Measurements from ENCODE around the gene PLA2G7. TPM values are rescaled to one million over a fixed set of nuclear protein-coding genes. Genes with fewer than 3 reads are reported as not detected.
"Not testable (repeated sequence)": the region's sequence is repeated elsewhere in the genome, so short reads cannot be mapped to it uniquely, and the experiment has no call there.

PLA2G7 gene
- total RNA-seq, 1 experiment from 2014 or later, result not detected

DNA sequence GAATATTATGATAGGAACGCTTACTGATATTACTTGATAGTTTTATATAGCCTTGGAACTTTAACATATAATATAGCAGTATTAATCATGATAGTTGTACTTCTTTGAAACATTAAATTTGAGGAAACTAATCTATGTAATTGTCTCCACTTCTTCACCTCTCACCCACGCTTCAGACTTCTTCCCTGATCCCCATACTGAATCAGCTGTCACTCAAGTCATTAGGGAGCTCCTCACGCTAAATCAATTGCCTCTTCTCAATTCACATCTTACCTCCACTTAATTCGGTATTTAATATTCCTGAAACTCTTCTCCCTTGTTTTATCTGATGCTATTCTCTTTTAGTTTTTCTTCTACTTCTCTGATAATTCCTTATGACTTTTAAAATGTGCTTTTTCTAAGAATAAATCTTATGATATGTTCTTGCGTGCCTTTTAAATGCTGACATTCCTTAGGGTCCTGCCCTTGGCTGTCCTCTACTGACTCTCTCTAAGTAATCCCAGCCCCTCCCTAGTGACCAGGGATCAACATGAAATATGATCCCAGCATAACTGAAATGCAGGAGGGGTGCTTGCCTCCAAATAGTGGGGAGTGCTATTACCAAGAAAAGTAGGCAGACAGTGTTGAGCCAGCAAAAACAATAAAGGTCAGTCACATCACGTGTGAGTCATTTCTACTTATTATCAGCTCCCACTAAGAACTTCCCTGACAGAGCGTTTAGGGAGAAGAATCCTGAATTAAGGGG lies 21.5 kb upstream of the PLA2G7 start:
- no peaks in the 10 kb centered on the region for H3K9me3 ChIP-seq
- no peaks in the 10 kb centered on the region for H3K36me3 ChIP-seq
- DNase-seq, result no peak
- no peaks in the 10 kb centered on the region for H3K27me3 ChIP-seq
- H3K4me3 ChIP-seq, result no peak overlapping the region

GRCh38 chr6:46755865-46756264 lies 20.7 kb upstream of the PLA2G7 start:
- Histone ChIP-seq H3K36me3 (no peaks in the 10 kb centered on the region), H3K9me3 (no peaks in the 10 kb centered on the region), H3K4me3 (no peak overlapping the region), H3K27me3 (no peaks in the 10 kb centered on the region)
- no peak for DNase-seq

GRCh38 chr6:46751658-46752057 lies 16.5 kb upstream of the PLA2G7 start:
- DNase-seq, result no peak
- Histone ChIP-seq H3K4me3 (no peak overlapping the region), H3K36me3 (no peaks in the 10 kb centered on the region), H3K27me3 (no peaks in the 10 kb centered on the region), H3K9me3 (no peaks in the 10 kb centered on the region)

DNA sequence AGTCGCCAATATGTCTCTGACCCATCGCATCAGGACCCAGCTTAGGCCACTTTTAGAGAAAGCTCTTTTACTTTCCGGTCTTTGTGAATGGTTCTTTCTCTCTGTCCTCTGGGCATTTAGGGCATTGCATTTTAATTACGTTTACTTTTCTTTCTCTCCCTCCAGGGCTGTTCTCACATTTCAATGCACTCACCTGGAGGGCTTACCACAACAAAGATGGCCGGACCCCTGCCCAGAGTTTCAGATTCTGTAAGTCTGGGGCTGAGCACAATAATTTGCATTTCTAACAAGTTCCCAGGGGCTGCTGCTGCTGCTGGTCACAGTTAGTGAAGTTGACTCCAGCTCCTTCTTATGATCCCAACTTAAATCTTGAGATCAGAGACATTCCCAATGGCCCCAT lies 14.6 kb upstream of the PLA2G7 start:
- Histone ChIP-seq H3K27me3 (no peaks in the 10 kb centered on the region), H3K9me3 (no peaks in the 10 kb centered on the region), H3K36me3 (no peaks in the 10 kb centered on the region), H3K4me3 (no peak overlapping the region)
- DNase-seq, result no peak

DNA sequence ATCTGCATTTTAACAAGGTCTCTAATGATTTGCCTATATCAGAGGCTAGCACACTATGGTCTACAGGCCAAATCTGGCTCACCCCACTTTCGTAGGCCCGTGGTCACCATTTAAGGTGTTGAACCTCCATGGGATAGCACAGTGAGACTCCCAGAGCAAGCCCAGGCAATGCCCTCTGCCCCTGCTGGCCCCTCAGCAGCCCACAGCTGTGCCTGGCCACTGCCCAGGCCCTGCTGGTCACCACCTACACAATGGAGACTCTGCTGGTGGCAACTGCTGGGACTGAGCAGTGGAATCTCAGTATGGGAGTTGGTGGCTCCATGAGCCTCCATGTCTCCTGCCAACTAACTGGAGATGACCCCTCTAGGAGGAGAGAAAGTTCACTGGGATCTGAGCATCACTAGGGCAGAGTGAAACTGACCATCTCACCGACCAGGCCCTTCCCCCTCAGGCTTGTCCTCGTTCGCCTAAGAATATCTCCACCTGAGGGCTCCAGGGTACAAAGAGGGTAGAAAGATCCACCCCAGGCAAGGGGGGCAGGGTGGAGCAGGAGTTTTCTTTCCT lies 13.8 kb upstream of the PLA2G7 start:
- no peak overlapping the region for H3K4me3 ChIP-seq
- no peak for DNase-seq

GRCh38 chr6:46746696-46747095 lies 11.5 kb upstream of the PLA2G7 start, which contains the start of gene ANKRD66:
Gene ANKRD66, plus strand, starts transcription at chr6:46746933. Its CDS starts 5,016 bp downstream, at chr6:46751949.
- no peaks in the 10 kb centered on the region for H3K36me3 ChIP-seq
- H3K27me3 ChIP-seq, result no peaks in the 10 kb centered on the region
- no peak for DNase-seq
- H3K9me3 ChIP-seq, result no peaks in the 10 kb centered on the region
- H3K4me3 ChIP-seq, result no peak within 1 kb of the TSS

More for the DNA sequence above, 13.8 kb upstream of the PLA2G7 start:
- H3K9me3 ChIP-seq, result no peaks in the 10 kb centered on the region
- no peaks in the 10 kb centered on the region for H3K27me3 ChIP-seq
- no peaks in the 10 kb centered on the region for H3K36me3 ChIP-seq

DNA sequence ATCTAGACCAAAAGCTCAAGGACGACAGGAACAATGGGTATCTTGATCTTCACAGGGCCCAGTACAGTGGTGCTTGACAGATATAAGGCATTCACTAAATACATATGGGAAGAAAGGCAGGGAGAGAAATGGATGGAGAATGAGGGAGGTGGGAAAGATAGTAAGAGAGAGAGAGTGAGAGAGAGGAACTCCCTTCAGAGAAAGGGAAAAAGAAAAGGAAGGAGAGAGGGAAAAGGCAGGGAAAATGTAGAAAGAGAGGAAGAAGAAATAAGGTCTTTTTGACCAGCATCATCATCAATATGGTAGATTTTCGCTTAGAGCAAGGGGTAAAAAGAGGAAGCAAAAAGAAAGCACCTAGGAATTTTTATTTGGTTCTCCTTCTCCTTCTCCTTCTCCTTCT lies 10.8 kb upstream of the PLA2G7 start:
- no peak for DNase-seq
- Histone ChIP-seq H3K36me3 (no peaks in the 10 kb centered on the region), H3K27me3 (no peaks in the 10 kb centered on the region), H3K4me3 (no peak overlapping the region), H3K9me3 (no peaks in the 10 kb centered on the region)

GRCh38 chr6:46744159-46744725 lies 9.1 kb upstream of the PLA2G7 start:
- not testable (repeated sequence) for DNase-seq, H3K27me3 ChIP-seq

GRCh38 chr6:46743425-46744158 lies 8.4 kb upstream of the PLA2G7 start:
- Histone ChIP-seq H3K27me3 (no peaks in the 10 kb centered on the region), H3K9me3 (no peaks in the 10 kb centered on the region), H3K36me3 (no peaks in the 10 kb centered on the region), H3K4me3 (no peak overlapping the region)
- DNase-seq, result no peak

More at GRCh38 chr6:46744159-46744725, 9.1 kb upstream of the PLA2G7 start:
- not testable (repeated sequence) for H3K36me3 ChIP-seq, H3K9me3 ChIP-seq, H3K4me3 ChIP-seq

- DNase-seq, result no peak
- no peaks in the 10 kb centered on the region for H3K36me3 ChIP-seq
- H3K9me3 ChIP-seq, result no peaks in the 10 kb centered on the region
- H3K4me3 ChIP-seq, result no peak overlapping the region
- no peaks in the 10 kb centered on the region for H3K27me3 ChIP-seq
Observed at GRCh38 chr6:46741910-46742309, 6.7 kb upstream of the PLA2G7 start.

GRCh38 chr6:46741482-46741881 lies 6.3 kb upstream of the PLA2G7 start:
- no peaks in the 10 kb centered on the region for H3K27me3 ChIP-seq
- H3K36me3 ChIP-seq, result no peaks in the 10 kb centered on the region
- no peaks in the 10 kb centered on the region for H3K9me3 ChIP-seq
- DNase-seq, result no peak
- H3K4me3 ChIP-seq, result no peak overlapping the region

DNA sequence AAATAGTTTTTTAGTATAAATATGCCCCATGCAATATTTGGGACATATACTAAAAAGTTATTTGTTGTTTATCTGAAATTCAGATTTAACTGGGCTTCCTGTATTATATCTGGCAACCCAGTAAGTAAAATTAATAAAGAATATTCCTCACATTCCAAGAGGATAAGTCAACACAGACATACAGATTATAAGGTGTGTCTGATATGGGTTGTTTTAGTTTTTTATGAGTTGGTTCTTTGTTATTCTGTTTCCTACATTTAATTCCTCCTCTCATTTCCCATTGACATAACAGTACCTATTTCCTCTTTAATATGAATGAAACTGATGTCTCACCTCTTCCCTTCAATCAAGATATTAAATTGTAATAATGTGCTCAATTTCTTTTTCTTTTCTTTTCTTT lies 1.7 kb upstream of the PLA2G7 start:
- no peaks in the 10 kb centered on the region for H3K27me3 ChIP-seq
- H3K4me3 ChIP-seq, result no peak overlapping the region
- no peak for DNase-seq
- H3K36me3 ChIP-seq, result no peaks in the 10 kb centered on the region
- H3K9me3 ChIP-seq, result no peaks in the 10 kb centered on the region

DNA sequence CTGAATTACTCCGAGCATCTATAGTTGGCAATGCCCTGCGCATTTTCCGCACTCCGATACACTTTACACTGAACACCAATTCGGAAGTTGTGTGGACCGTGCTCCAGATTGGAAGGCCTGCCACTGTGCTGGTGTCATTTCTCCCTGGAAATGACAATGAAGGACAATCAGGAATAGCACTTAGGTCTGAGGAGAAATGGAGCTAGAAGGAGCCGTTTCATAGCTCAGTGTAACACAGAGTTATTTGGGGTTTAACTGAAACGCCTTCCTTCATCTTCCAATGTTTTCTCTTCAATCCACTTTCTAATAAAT lies 501 bp upstream of the PLA2G7 start:
- H3K36me3 ChIP-seq, result no peaks in the 10 kb centered on the region
- no peak overlapping the region for H3K4me3 ChIP-seq
- H3K9me3 ChIP-seq, result no peaks in the 10 kb centered on the region
- H3K27me3 ChIP-seq, result no peaks in the 10 kb centered on the region
- no peak for DNase-seq

- no peaks in the 10 kb centered on the region for H3K9me3 ChIP-seq
- no peaks in the 10 kb centered on the region for H3K36me3 ChIP-seq
- H3K27me3 ChIP-seq, result no peaks in the 10 kb centered on the region
- no peak overlapping the region for H3K4me3 ChIP-seq
- DNase-seq, result no peak
Observed at GRCh38 chr6:46733341-46733801, 1.8 kb downstream of the PLA2G7 start.

DNA sequence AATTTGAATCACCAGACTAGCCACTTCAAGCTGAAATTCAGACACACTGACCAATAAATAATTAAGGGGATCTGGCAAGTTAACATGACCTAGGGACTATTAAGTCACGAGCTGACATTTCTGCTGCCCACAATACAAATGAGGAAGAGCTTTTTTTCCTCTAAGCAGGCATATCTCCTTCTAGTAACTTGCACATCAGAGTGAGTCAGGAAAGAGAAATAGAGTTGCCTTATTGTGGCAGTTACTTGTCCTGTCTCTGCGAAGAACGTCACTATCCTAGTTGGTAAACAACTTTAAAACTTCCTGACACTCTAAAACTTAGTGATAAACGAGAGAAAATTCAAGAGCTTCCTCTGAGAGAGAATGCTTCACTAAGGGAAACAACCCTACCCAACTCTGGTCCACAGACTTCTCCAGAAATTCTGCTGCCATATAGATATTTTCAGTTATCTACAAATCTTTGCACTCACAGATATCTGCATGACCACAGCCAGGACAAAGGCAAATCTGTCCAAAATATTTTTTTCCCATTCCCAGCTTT lies 4.2 kb downstream of the PLA2G7 start:
- H3K36me3 ChIP-seq, result no peaks in the 10 kb centered on the region
- no peak overlapping the region for H3K4me3 ChIP-seq
- no peaks in the 10 kb centered on the region for H3K9me3 ChIP-seq
- H3K27me3 ChIP-seq, result no peaks in the 10 kb centered on the region
- no peak for DNase-seq

GRCh38 chr6:46729787-46730326 lies 5.3 kb downstream of the PLA2G7 start:
- H3K9me3 ChIP-seq, result no peaks in the 10 kb centered on the region
- no peak overlapping the region for H3K4me3 ChIP-seq
- no peak for DNase-seq
- no peaks in the 10 kb centered on the region for H3K36me3 ChIP-seq
- no peaks in the 10 kb centered on the region for H3K27me3 ChIP-seq

DNA sequence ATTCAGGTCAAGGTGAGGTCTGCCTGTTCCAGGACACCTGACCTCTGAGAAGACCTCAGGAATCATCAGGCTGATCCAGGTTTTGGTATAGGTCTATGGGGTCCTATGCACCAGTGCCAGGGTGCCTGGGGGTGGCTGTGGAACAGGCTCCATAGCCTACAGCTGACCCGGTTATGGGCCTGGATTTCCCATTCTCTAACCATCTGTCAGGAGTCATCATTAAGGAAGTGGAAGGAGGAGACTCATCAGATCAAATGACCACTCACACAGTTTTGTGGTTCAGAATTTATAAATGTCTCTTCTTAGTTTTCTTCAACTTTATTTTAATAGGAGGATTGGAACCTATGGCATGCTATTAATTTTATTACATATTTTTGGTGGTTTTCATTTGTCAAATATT lies 14.8 kb downstream of the PLA2G7 start:
- H3K9me3 ChIP-seq, result no peaks in the 10 kb centered on the region
- no peak for DNase-seq
- H3K27me3 ChIP-seq, result no peaks in the 10 kb centered on the region
- H3K4me3 ChIP-seq, result no peak overlapping the region
- no peaks in the 10 kb centered on the region for H3K36me3 ChIP-seq
